GM12878 (cell line): ENCODE results near the gene GTSF1L. TPM values are rescaled to one million over a fixed set of nuclear protein-coding genes. Genes with fewer than 3 reads are reported as not detected.

ENCODE experiments used
- ATAC-seq: fragments of 200-7000 bp; cut with Tn5 transposase; 3 replicates; pipeline ENCODE4 v1.9.1; 2020; ENCODE audit warnings: mild to moderate bottlenecking, moderate library complexity
- BruUV-seq: library from RNA; stranded (reverse); fragments of 400-500 nt; replicated peaks from 2 replicates; lab custom pipeline; 2021; lab: Mats Ljungman, UMichigan
- CTCF ChIA-PET: fragments of 300-600 bp; sonication (Branson Sonifier 250); formaldehyde crosslinking; extraction: SDS; loops from one replicate; lab custom pipeline; 2021; ENCODE audit warnings: inconsistent platforms; lab: Yijun Ruan, JAX
- POLR2A ChIA-PET: fragments of 350-600 bp; formaldehyde crosslinking; extraction: SDS; loops from one replicate; lab custom pipeline; 2021; ENCODE audit warnings: inconsistent platforms; lab: Charles Lee
- RAD21 ChIA-PET: fragments of 300-600 bp; sonication (Branson Sonifier 250); formaldehyde crosslinking; loops from one replicate; lab custom pipeline; 2023; ENCODE audit warnings: antibody characterized with exemption; ENCODE audit not compliant: unreplicated experiment; lab: Charles Lee
- SMC1A ChIA-PET: fragments of 300-600 bp; sonication (Branson Sonifier 250); formaldehyde crosslinking; loops from one replicate; lab custom pipeline; 2023; ENCODE audit not compliant: unreplicated experiment, uncharacterized antibody; lab: Charles Lee
- DNase-seq: peaks from one replicate; pipeline ENCODE4 v3.0.0-alpha.2; 2011; ENCODE audit warnings: low read depth, low spot score
- FAIRE-seq: peaks from 3 replicates; lab custom pipeline; 2011; peaks lifted over from hg19 to GRCh38; lab: Jason Lieb, UNC
- H2AFZ ChIP-seq: 2 replicates; pipeline ENCODE4 v1.6.0; 2011; ENCODE audit warnings: low read depth, low read length, control low read depth; ENCODE audit not compliant: control insufficient read depth
- H3K27ac ChIP-seq: 2 replicates; pipeline ENCODE4 v1.5.1; 2011; ENCODE audit warnings: control low read depth; ENCODE audit not compliant: control insufficient read depth, insufficient read depth
- H3K27me3 ChIP-seq, 2 experiments: replicated peaks in 1 of 2; 2 replicates each; pipeline versions ENCODE4 v1.6.0 to v1.6.1; 2011; ENCODE audit warnings: low read length in 1 of 2; ENCODE audit not compliant: control insufficient read depth in 2 of 2, insufficient read depth in 2 of 2
- H3K36me3 ChIP-seq, 2 experiments: 2 replicates each; pipeline ENCODE4 v1.5.1; 2011; ENCODE audit warnings: low read length in 1 of 2; ENCODE audit not compliant: control insufficient read depth in 2 of 2, insufficient read depth in 2 of 2
- H3K4me1 ChIP-seq: 2 replicates; pipeline ENCODE4 v1.6.1; 2011; ENCODE audit warnings: mild to moderate bottlenecking, low read length, moderate library complexity, mixed read lengths; ENCODE audit not compliant: control insufficient read depth, insufficient read depth
- H3K4me2 ChIP-seq: 2 replicates; pipeline ENCODE4 v1.6.0; 2011; ENCODE audit warnings: control low read depth; ENCODE audit not compliant: control insufficient read depth, insufficient read depth
- H3K4me3 ChIP-seq: fragments of 200-600 bp; sonication (generic); 2 replicates; pipeline ENCODE4 v1.5.1; 2016
- H3K79me2 ChIP-seq: 2 replicates; pipeline ENCODE4 v1.6.0; 2011; ENCODE audit warnings: low read length; ENCODE audit not compliant: control insufficient read depth, insufficient read depth
- H3K9ac ChIP-seq: 2 replicates; pipeline ENCODE4 v1.8.0; 2011; ENCODE audit warnings: low read length, control low read depth, mixed read lengths; ENCODE audit not compliant: control insufficient read depth, insufficient read depth
- H3K9me3 ChIP-seq: replicated peaks from 3 replicates; pipeline ENCODE4 v1.5.1; 2011; ENCODE audit warnings: mild to moderate bottlenecking, low read length; ENCODE audit not compliant: control insufficient read depth, insufficient read depth
- H4K20me1 ChIP-seq: 2 replicates; pipeline ENCODE4 v1.6.0; 2011; ENCODE audit not compliant: control insufficient read depth, insufficient read depth
- EGR1 ChIP-seq, 2 experiments: IDR thresholded peaks; 1 replicate in 1 of 2; 2 replicates in 1 of 2; pipeline ENCODE4 v1.6.1; 2011 to 2012; ENCODE audit warnings: low read depth in 2 of 2, low read length in 2 of 2, borderline replicate concordance in 1 of 2, mild to moderate bottlenecking in 1 of 2, moderate library complexity in 1 of 2
- RCOR1 ChIP-seq: conservative IDR thresholded peaks from 2 replicates; pipeline ENCODE4 v1.6.1; 2012; ENCODE audit warnings: low read depth, low read length, improper control_type of control experiment
- RELA ChIP-seq: fragments of 450-650 bp; IDR thresholded peaks from 2 replicates; pipeline ENCODE4 v1.8.0; 2014; ENCODE audit warnings: borderline replicate concordance; ENCODE audit not compliant: partially characterized antibody
- REST ChIP-seq: IDR thresholded peaks from 2 replicates; pipeline ENCODE4 v1.6.1; 2012; ENCODE audit warnings: mild to moderate bottlenecking, low read depth, low read length
- ZNF622 ChIP-seq: fragments of 450-650 bp; IDR thresholded peaks from 2 replicates; pipeline ENCODE4 v1.6.1; 2017; ENCODE audit warnings: mild to moderate bottlenecking, inconsistent platforms
- ZZZ3 ChIP-seq: IDR thresholded peaks from 2 replicates; pipeline ENCODE4 v1.6.1; 2011; ENCODE audit warnings: low read depth; ENCODE audit not compliant: control insufficient read depth, insufficient read length
- WGBS: methylation state at CpG from one replicate; pipeline ENCODE4 v1.1.6; 2016; ENCODE audit warnings: low lambda C conversion rate; ENCODE audit not compliant: insufficient replicate concordance, insufficient coverage; ENCODE audit errors: missing lambda C conversion rate; 5-methylcytosine and 5-hydroxymethylcytosine counted together
- in situ Hi-C: fragments of 300-500 bp; cut with MboI; formaldehyde crosslinking; loops from 9 replicates; pipeline ENCODE4 v1.14.3; 2018; ENCODE audit warnings: mixed read lengths
- intact Hi-C: fragments of 100-400 bp; cut with micrococcal nuclease; formaldehyde crosslinking; loops from one replicate; pipeline ENCODE4 v1.14.2; 2022; ENCODE audit not compliant: unreplicated experiment
- polyA plus RNA-seq, 11 experiments: library from polyadenylated mRNA; depleted of rRNA in 4 of 11; unstranded in 6 of 11; stranded (reverse) in 5 of 11; fragments of >200 nt; fragmentation: Nextera tagmentation in 4 of 11; fragmentation: Illumina TruSeq in 1 of 11; extraction: Ambion mirVana in 4 of 11; extraction: Trizol in 1 of 11; gene quantifications; 1 replicate in 1 of 11; 2 replicates in 10 of 11; pipeline versions ENCODE4 v1.2.1 to v1.2.3, GENCODE V29; 2011 to 2016; ENCODE audit warnings: inconsistent platforms in 2 of 11, missing spikeins in 2 of 11, low read depth in 1 of 11
- total RNA-seq, 4 experiments: library from RNA; depleted of rRNA in 3 of 4; stranded (reverse); fragments of >200 nt in 3 of 4; fragmentation: Illumina TruSeq in 1 of 4; extraction: Trizol in 1 of 4; gene quantifications; 2 replicates each; pipeline versions ENCODE4 v1.2.1 to v1.2.3, GENCODE V29; 2013 to 2021

The GTSF1L gene
- total and polyA plus RNA-seq, 10 of the 15 experiments (the other 5 are each of a cell fraction or from before 2014, with no cell fraction given) = 0.56 to 2.4 (median 1.3) TPM

GRCh38 chr20:43695571-43695970, 31.2 kb downstream of the GTSF1L start:
- 92% methylated on average over 8 of the region's 8 CpGs for WGBS
- H3K27me3 ChIP-seq = no peaks in the 10 kb centered on the region
- ATAC-seq (no peak), FAIRE-seq (no peak), DNase-seq (no peak)
- TF ChIP-seq ZNF622 (no peak), ZZZ3 (no peak), REST (no peak), RCOR1 (no peak), RELA (no peak), EGR1 (IDR thresholded peaks at IDR 0.05; ENCODE audit: borderline replicate concordance in 1 of 2, low read depth in 2 of 2, low read length in 2 of 2) (no peak)
- intact Hi-C loops = no loop called here
- no peaks in the 10 kb centered on the region for H3K9me3 ChIP-seq
- in situ Hi-C loops = no loop called here
- H3K27ac ChIP-seq = no peak overlapping the region
- no peak overlapping the region for H2AFZ ChIP-seq
- no TSS peak for BruUV-seq
- peaks cover 19 to 20% of the 10 kb centered on the region in 2 experiments; a peak in 3 of 4 replicates for H3K36me3 ChIP-seq
- no peak overlapping the region for H3K4me3 ChIP-seq
- CTCF ChIA-PET = no interaction called here
- POLR2A ChIA-PET = no interaction called here
- SMC1A ChIA-PET = no interaction called here
- H4K20me1 ChIP-seq = no peaks in the 10 kb centered on the region
- H3K79me2 ChIP-seq = no peaks in the 10 kb centered on the region
- no peaks in the 10 kb centered on the region for H3K4me1 ChIP-seq
- no peak overlapping the region for H3K9ac ChIP-seq
- H3K4me2 ChIP-seq = no peak overlapping the region
- RAD21 ChIA-PET = no interaction called here
